K562 (cell line): ENCODE measurements around the gene PTPRE. TPM values are rescaled to one million over a fixed set of nuclear protein-coding genes. Genes with fewer than 3 reads are reported as not detected.

Experiments used
- ATAC-seq: fragments of 200-7000 bp; cut with Tn5 transposase; 3 replicates; pipeline ENCODE4 v1.9.1; 2020; ENCODE audit warnings: moderate library complexity
- BruUV-seq: library from RNA; stranded (reverse); fragments of 400-500 nt; replicated peaks from 2 replicates; lab custom pipeline; 2021; lab: Mats Ljungman, UMichigan
- CTCF ChIA-PET: fragments of 300-600 bp; formaldehyde crosslinking; extraction: SDS; loops from one replicate; lab custom pipeline; 2021; ENCODE audit warnings: low intra/inter-chr PET ratio; lab: Yijun Ruan, JAX
- POLR2A ChIA-PET: fragments of 300-600, 350-650 bp; sonication (Branson Sonifier 250); formaldehyde crosslinking; extraction: SDS; loops from one replicate; lab custom pipeline; 2021; ENCODE audit warnings: antibody characterized with exemption, inconsistent platforms; lab: Yijun Ruan, JAX
- DNase-seq, 4 experiments: peaks; one replicate each; pipeline versions ENCODE4 v3.0.0 to v3.0.0-alpha.2; 2011 to 2018; ENCODE audit warnings: low spot score in 3 of 4, mixed read lengths in 3 of 4; ENCODE audit errors: extremely low read depth in 1 of 4
- FAIRE-seq: peaks from 2 replicates; lab custom pipeline; 2011; peaks lifted over from hg19 to GRCh38; lab: Jason Lieb, UNC
- H2AFZ ChIP-seq: 2 replicates; pipeline ENCODE4 v1.6.0; 2011; ENCODE audit warnings: low read depth, low read length, control low read depth, inconsistent platforms
- H3K27ac ChIP-seq: fragments of 200-600 bp; 3 replicates; pipeline ENCODE4 v1.8.0; 2011; ENCODE audit warnings: low read depth, mild to moderate bottlenecking, control low read depth, inconsistent platforms, low read length, moderate library complexity, mixed read lengths; ENCODE audit errors: extremely low read depth
- H3K27me3 ChIP-seq, 2 experiments: fragments of 300-600 bp in 1 of 2; 2 replicates in 1 of 2; 3 replicates in 1 of 2; pipeline versions ENCODE4 v1.6.0 to v1.8.0; 2011; ENCODE audit warnings: inconsistent platforms in 2 of 2, low read length in 2 of 2, mild to moderate bottlenecking in 1 of 2, mixed read lengths in 1 of 2, moderate library complexity in 1 of 2; ENCODE audit not compliant: control insufficient read depth in 2 of 2, insufficient read depth in 2 of 2
- H3K36me3 ChIP-seq: fragments of 300-600 bp; 3 replicates; pipeline ENCODE4 v1.8.0; 2011; ENCODE audit warnings: mild to moderate bottlenecking, low read length, inconsistent platforms; ENCODE audit not compliant: control insufficient read depth, insufficient read depth
- H3K4me1 ChIP-seq, 2 experiments: fragments of 200-600 bp in 1 of 2; replicated peaks in 1 of 2; 2 replicates in 1 of 2; 3 replicates in 1 of 2; pipeline versions ENCODE4 v1.5.1 to v1.8.0; 2011; ENCODE audit warnings: inconsistent platforms in 2 of 2, low read length in 2 of 2, mild to moderate bottlenecking in 1 of 2, mixed read lengths in 1 of 2, moderate library complexity in 1 of 2; ENCODE audit not compliant: control insufficient read depth in 2 of 2, insufficient read depth in 2 of 2
- H3K4me2 ChIP-seq: 2 replicates; pipeline ENCODE4 v1.6.1; 2011; ENCODE audit warnings: low read length, control low read depth, inconsistent platforms, mixed read lengths; ENCODE audit not compliant: insufficient read depth
- H3K4me3 ChIP-seq: fragments of 200-600 bp; sonication (generic), shearing (Covaris generic); 2 replicates; pipeline ENCODE4 v1.5.1; 2016; ENCODE audit warnings: control low read depth, inconsistent platforms
- H3K79me2 ChIP-seq: fragments of 200-600 bp; 3 replicates; pipeline ENCODE4 v1.8.0; 2011; ENCODE audit warnings: low read length, inconsistent platforms; ENCODE audit not compliant: control insufficient read depth, insufficient read depth
- H3K9ac ChIP-seq, 2 experiments: 2 replicates each; pipeline versions ENCODE4 v1.6.0 to v1.6.1; 2011; ENCODE audit warnings: low read depth in 2 of 2, low read length in 2 of 2, control low read depth in 1 of 2, inconsistent platforms in 1 of 2, mild to moderate bottlenecking in 1 of 2, mixed read lengths in 1 of 2; ENCODE audit not compliant: insufficient read depth in 1 of 2
- H3K9me1 ChIP-seq: one replicate; pipeline ENCODE4 v1.6.0; 2011; ENCODE audit warnings: inconsistent platforms, mild to moderate bottlenecking, low read length, moderate library complexity; ENCODE audit not compliant: control insufficient read depth, insufficient read depth
- H3K9me3 ChIP-seq: replicated peaks from 2 replicates; pipeline ENCODE4 v1.5.1; 2011; ENCODE audit warnings: low read depth, low read length, inconsistent platforms; ENCODE audit not compliant: control insufficient read depth, insufficient read depth
- H4K20me1 ChIP-seq: replicated peaks from 2 replicates; pipeline ENCODE4 v1.6.1; 2011; ENCODE audit warnings: low read length, inconsistent platforms, mixed read lengths; ENCODE audit not compliant: control insufficient read depth, insufficient read depth
- HIVEP1 ChIP-seq: fragments of 250-450 bp; sonication (Bioruptor Pico); IDR thresholded peaks from 2 replicates; pipeline ENCODE4 v1.4.0; 2020; ENCODE audit warnings: mild to moderate bottlenecking
- NR3C1 ChIP-seq: sonication (generic); formaldehyde crosslinking; IDR thresholded peaks from 2 replicates; pipeline ENCODE4 v1.8.1; 2022; ENCODE audit warnings: missing genetic modification reagents
- SREBF1 ChIP-seq: fragments of 150-350 bp; IDR thresholded peaks from 2 replicates; pipeline ENCODE4 v1.6.1; 2014; ENCODE audit warnings: antibody characterized with exemption, low read depth, low read length, borderline replicate concordance
- WGBS: fragments of 100-300 bp; shearing (Covaris generic); methylation state at CpG from one replicate; pipeline ENCODE4 v1.1.6; 2016; ENCODE audit warnings: low coverage, mixed read lengths; ENCODE audit not compliant: insufficient coverage; ENCODE audit errors: missing lambda C conversion rate; 5-methylcytosine and 5-hydroxymethylcytosine counted together
- in situ Hi-C: fragments of 300-500 bp; cut with MboI; formaldehyde crosslinking; loops from 4 replicates; pipeline ENCODE4 v1.15.0; 2018; ENCODE audit warnings: inconsistent platforms, mixed read lengths
- intact Hi-C: fragments of 100-400 bp; cut with micrococcal nuclease; formaldehyde crosslinking; loops from 2 replicates; pipeline ENCODE4 v1.14.2; 2022
- polyA plus RNA-seq, 8 experiments: library from polyadenylated mRNA; depleted of rRNA in 4 of 8; stranded (reverse) in 5 of 8; unstranded in 3 of 8; fragments of >200 nt; fragmentation: Nextera tagmentation in 2 of 8; fragmentation: Illumina TruSeq in 1 of 8; extraction: Ambion mirVana in 2 of 8; extraction: Trizol in 1 of 8; gene quantifications; 2 replicates each; pipeline versions ENCODE4 v1.2.1 to v1.2.3, GENCODE V29; 2011 to 2014; ENCODE audit warnings: inconsistent platforms in 1 of 8, missing spikeins in 1 of 8
- total RNA-seq, 7 experiments: library from RNA; depleted of rRNA in 6 of 7; stranded (reverse); fragments of >200 nt in 6 of 7; fragmentation: Illumina TruSeq in 2 of 7; extraction: Trizol in 2 of 7; gene quantifications; 2 replicates each; pipeline versions ENCODE4 v1.2.1 to v1.2.3, GENCODE V29; 2011 to 2021; ENCODE audit warnings: low replicate concordance in 1 of 7
- TF ChIP-seq, protein P1 (sequence below), 3 experiments: fragments of 200-800 bp in 1 of 3; sonication (Bioruptor generic) in 1 of 3; sonication (generic) in 1 of 3; formaldehyde crosslinking in 1 of 3; IDR thresholded peaks; 2 replicates each; pipeline versions ENCODE4 v1.6.1 to v1.8.0; 2016 to 2022; ENCODE audit warnings: mild to moderate bottlenecking in 2 of 3, missing compliant biosample characterization in 2 of 3, missing genetic modification characterization in 2 of 3, missing genetic modification reagents in 1 of 3
- TF ChIP-seq, protein P2 (sequence below): fragments of 250-450 bp; sonication (Bioruptor Pico); IDR thresholded peaks from 2 replicates; pipeline ENCODE4 v1.5.1; 2021; ENCODE audit warnings: mild to moderate bottlenecking

The PTPRE gene
- total and polyA plus RNA-seq, 9 of the 15 experiments (the other 6 are each of a cell fraction or from before 2014, with no cell fraction given): 0.01 to 0.13 (median 0.04) TPM; not detected in 4

- Histone ChIP-seq H4K20me1 (no peaks in the 10 kb centered on the region; the same call in 1 of the 2 replicates), H3K9ac (no peak overlapping the region), H3K9me3 (no peaks in the 10 kb centered on the region), H2AFZ (no peak overlapping the region), H3K79me2 (no peaks in the 10 kb centered on the region), H3K27me3 (peaks cover 0 to 21% of the 10 kb centered on the region in 2 experiments; a peak in 2 of 5 replicates), H3K4me2 (no peak overlapping the region), H3K4me3 (no peak overlapping the region), H3K9me1 (peaks cover 1% of the 10 kb centered on the region), H3K36me3 (no peaks in the 10 kb centered on the region), H3K4me1 (peaks cover 0 to 3% of the 10 kb centered on the region in 2 experiments; a peak in 1 of 5 replicates), H3K27ac (no peak overlapping the region)
- intact Hi-C loops: no loop called here
- FAIRE-seq: no peak
- BruUV-seq: no TSS peak
- no peak for DNase-seq
- in situ Hi-C loops: no loop called here
- ChIA-PET CTCF (no interaction called here), POLR2A (no interaction called here)
- no peak for TF ChIP-seq HIVEP1 (CRISPR knock-in tag)
- TF ChIP-seq, protein P1, sequence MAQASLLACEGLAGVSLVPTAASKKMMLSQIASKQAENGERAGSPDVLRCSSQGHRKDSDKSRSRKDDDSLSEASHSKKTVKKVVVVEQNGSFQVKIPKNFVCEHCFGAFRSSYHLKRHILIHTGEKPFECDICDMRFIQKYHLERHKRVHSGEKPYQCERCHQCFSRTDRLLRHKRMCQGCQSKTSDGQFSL (CRISPR knock-in tag; IDR thresholded peaks at IDR 0.05): no peak
- TF ChIP-seq, protein P1 (tag; IDR thresholded peaks at IDR 0.05): no peak
- no peak for TF ChIP-seq NR3C1 (CRISPR knock-in tag)
- no peak for TF ChIP-seq SREBF1
- TF ChIP-seq, protein P2, sequence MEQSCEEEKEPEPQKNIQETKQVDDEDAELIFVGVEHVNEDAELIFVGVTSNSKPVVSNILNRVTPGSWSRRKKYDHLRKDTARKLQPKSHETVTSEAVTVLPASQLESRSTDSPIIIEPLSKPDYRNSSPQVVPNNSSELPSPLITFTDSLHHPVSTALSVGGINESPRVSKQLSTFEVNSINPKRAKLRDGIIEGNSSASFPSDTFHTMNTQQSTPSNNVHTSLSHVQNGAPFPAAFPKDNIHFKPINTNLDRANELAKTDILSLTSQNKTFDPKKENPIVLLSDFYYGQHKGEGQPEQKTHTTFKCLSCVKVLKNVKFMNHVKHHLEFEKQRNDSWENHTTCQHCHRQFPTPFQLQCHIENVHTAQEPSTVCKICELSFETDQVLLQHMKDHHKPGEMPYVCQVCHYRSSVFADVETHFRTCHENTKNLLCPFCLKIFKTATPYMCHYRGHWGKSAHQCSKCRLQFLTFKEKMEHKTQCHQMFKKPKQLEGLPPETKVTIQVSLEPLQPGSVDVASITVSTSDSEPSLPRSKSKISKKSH (CRISPR knock-in tag): no peak
- 0% methylated on average over 7 of the region's 8 CpGs for WGBS
- no peak for ATAC-seq
These were observed 133.8 kb downstream of the PTPRE start for GRCh38 chr10:128040681-128041080.
